WTC11 (cell line): ENCODE results near the gene SLC27A5. TPM values are rescaled to one million over a fixed set of nuclear protein-coding genes. Genes with fewer than 3 reads are reported as not detected.

Experiments used
- ARID4B ChIP-seq: sonication (generic); formaldehyde crosslinking; IDR thresholded peaks from 2 replicates; pipeline ENCODE4 v1.8.0; 2023; ENCODE audit warnings: missing genetic modification reagents, mild to moderate bottlenecking, borderline replicate concordance
- ATF1 ChIP-seq: sonication (generic); formaldehyde crosslinking; IDR thresholded peaks from 2 replicates; pipeline ENCODE4 v1.8.1; 2023; ENCODE audit warnings: mild to moderate bottlenecking, moderate library complexity, missing genetic modification reagents
- ATF3 ChIP-seq: sonication (generic); formaldehyde crosslinking; conservative IDR thresholded peaks from 2 replicates; pipeline ENCODE4 v1.8.1; 2022; ENCODE audit warnings: mild to moderate bottlenecking, missing genetic modification reagents
- CTCF ChIP-seq: fragments of 200-600 bp; IDR thresholded peaks from 2 replicates; pipeline ENCODE4 v1.8.0; 2022; ENCODE audit warnings: antibody characterized with exemption
- E2F1 ChIP-seq: sonication (generic); formaldehyde crosslinking; IDR thresholded peaks from 2 replicates; pipeline ENCODE4 v1.8.0; 2022; ENCODE audit warnings: mild to moderate bottlenecking, missing genetic modification reagents
- ESRRA ChIP-seq: sonication (generic); formaldehyde crosslinking; IDR thresholded peaks from 2 replicates; pipeline ENCODE4 v1.8.1; 2022; ENCODE audit warnings: mild to moderate bottlenecking, missing genetic modification reagents, borderline replicate concordance
- FOXK1 ChIP-seq: sonication (generic); formaldehyde crosslinking; IDR thresholded peaks from 2 replicates; pipeline ENCODE4 v1.8.0; 2022; ENCODE audit warnings: mild to moderate bottlenecking, moderate library complexity, missing genetic modification reagents
- FOXP1 ChIP-seq: sonication (generic); formaldehyde crosslinking; IDR thresholded peaks from 2 replicates; pipeline ENCODE4 v1.8.0; 2022; ENCODE audit warnings: missing genetic modification reagents, mild to moderate bottlenecking, moderate library complexity, borderline replicate concordance
- GRHL2 ChIP-seq: fragments of 250-450 bp; sonication (Bioruptor Pico); IDR thresholded peaks from 2 replicates; pipeline ENCODE4 v1.8.0; 2022; ENCODE audit warnings: mild to moderate bottlenecking, moderate library complexity; ENCODE audit not compliant: insufficient replicate concordance, severe bottlenecking
- IRF1 ChIP-seq: sonication (generic); formaldehyde crosslinking; IDR thresholded peaks from 2 replicates; pipeline ENCODE4 v1.8.0; 2023; ENCODE audit warnings: missing genetic modification reagents
- IRF2 ChIP-seq: sonication (generic); formaldehyde crosslinking; IDR thresholded peaks from 2 replicates; pipeline ENCODE4 v1.8.0; 2022; ENCODE audit warnings: low read depth, missing genetic modification reagents, borderline replicate concordance
- JUN ChIP-seq: sonication (generic); formaldehyde crosslinking; IDR thresholded peaks from 2 replicates; pipeline ENCODE4 v1.8.0; 2023; ENCODE audit warnings: mild to moderate bottlenecking, missing genetic modification reagents
- KAT7 ChIP-seq: sonication (generic); formaldehyde crosslinking; IDR thresholded peaks from 2 replicates; pipeline ENCODE4 v1.8.1; 2023; ENCODE audit warnings: missing genetic modification reagents, mild to moderate bottlenecking, borderline replicate concordance
- MAX ChIP-seq: sonication (generic); formaldehyde crosslinking; IDR thresholded peaks from 2 replicates; pipeline ENCODE4 v1.8.0; 2022; ENCODE audit warnings: mild to moderate bottlenecking, missing genetic modification reagents
- MLX ChIP-seq: sonication (generic); formaldehyde crosslinking; IDR thresholded peaks from 2 replicates; pipeline ENCODE4 v1.8.1; 2023; ENCODE audit warnings: mild to moderate bottlenecking, missing genetic modification reagents, moderate library complexity
- MXD4 ChIP-seq: fragments of 250-450 bp; sonication (Bioruptor Pico); IDR thresholded peaks from 2 replicates; pipeline ENCODE4 v1.8.0; 2021; ENCODE audit warnings: mild to moderate bottlenecking, moderate library complexity, borderline replicate concordance
- MYBL2 ChIP-seq: sonication (generic); formaldehyde crosslinking; IDR thresholded peaks from 2 replicates; pipeline ENCODE4 v1.8.1; 2023; ENCODE audit warnings: mild to moderate bottlenecking, moderate library complexity, missing genetic modification reagents
- NFATC4 ChIP-seq: fragments of 250-450 bp; sonication (Bioruptor Pico); IDR thresholded peaks from 2 replicates; pipeline ENCODE4 v1.9.0; 2021; ENCODE audit warnings: mild to moderate bottlenecking
- NR1H2 ChIP-seq: sonication (generic); formaldehyde crosslinking; IDR thresholded peaks from 2 replicates; pipeline ENCODE4 v1.9.0; 2021; ENCODE audit warnings: mild to moderate bottlenecking, moderate library complexity, missing genetic modification reagents
- NR2C2 ChIP-seq: sonication (generic); formaldehyde crosslinking; IDR thresholded peaks from 2 replicates; pipeline ENCODE4 v1.8.0; 2022; ENCODE audit warnings: mild to moderate bottlenecking, missing genetic modification reagents
- RORB ChIP-seq: fragments of 250-450 bp; sonication (Bioruptor Pico); IDR thresholded peaks from 2 replicates; pipeline ENCODE4 v1.9.0; 2021; ENCODE audit warnings: mild to moderate bottlenecking
- SMAD3 ChIP-seq: sonication (generic); formaldehyde crosslinking; IDR thresholded peaks from 2 replicates; pipeline ENCODE4 v1.8.0; 2022; ENCODE audit warnings: missing genetic modification reagents, mild to moderate bottlenecking, borderline replicate concordance
- TCF7 ChIP-seq: sonication (generic); formaldehyde crosslinking; IDR thresholded peaks from 2 replicates; pipeline ENCODE4 v1.8.0; 2022; ENCODE audit warnings: mild to moderate bottlenecking, low read depth, missing genetic modification reagents, moderate library complexity
- TEAD1 ChIP-seq: sonication (generic); formaldehyde crosslinking; IDR thresholded peaks from 2 replicates; pipeline ENCODE4 v1.8.0; 2022; ENCODE audit warnings: mild to moderate bottlenecking, missing genetic modification reagents
- USF1 ChIP-seq: sonication (generic); formaldehyde crosslinking; IDR thresholded peaks from 2 replicates; pipeline ENCODE4 v1.8.0; 2022; ENCODE audit warnings: mild to moderate bottlenecking, missing genetic modification reagents
- ZNF396 ChIP-seq: fragments of 250-450 bp; sonication (Bioruptor Pico); IDR thresholded peaks from 2 replicates; pipeline ENCODE4 v1.8.0; 2021; ENCODE audit warnings: mild to moderate bottlenecking, moderate library complexity, borderline replicate concordance
- ZSCAN18 ChIP-seq: fragments of 250-450 bp; sonication (Bioruptor Pico); IDR thresholded peaks from 2 replicates; pipeline ENCODE4 v2.1.2; 2022; ENCODE audit warnings: mild to moderate bottlenecking, moderate library complexity
- total RNA-seq: library from RNA; stranded (reverse); gene quantifications from 3 replicates; pipeline ENCODE4 v1.2.3, GENCODE V29; 2021

SLC27A5 gene
- total RNA-seq, 1 experiment from 2014 or later, result 21.9 TPM

- TF ChIP-seq ARID4B (CRISPR knock-in tag) (0 out of 2 replicates have a peak, but pooled peaks have one; percentile 48), NR2C2 (CRISPR knock-in tag) (no peak), IRF2 (CRISPR knock-in tag) (no peak), ZSCAN18 (CRISPR knock-in tag) (no peak), KAT7 (CRISPR knock-in tag) (no peak), RORB (CRISPR knock-in tag) (no peak), SMAD3 (CRISPR knock-in tag) (peak; percentile 73; the same call in 1 of the 2 replicates), MLX (CRISPR knock-in tag) (no peak), USF1 (0 out of 2 replicates have a peak, but pooled peaks have one; percentile 31), E2F1 (CRISPR knock-in tag) (no peak), MYBL2 (CRISPR knock-in tag) (peak; percentile 78; the same call in 1 of the 2 replicates), NR1H2 (no peak), TEAD1 (CRISPR knock-in tag) (0 out of 2 replicates have a peak, but pooled peaks have one; percentile 29), ZNF396 (no peak), GRHL2 (CRISPR knock-in tag) (no peak), IRF1 (CRISPR knock-in tag) (no peak), ATF1 (CRISPR knock-in tag) (peak; percentile 75; the same call in 1 of the 2 replicates), FOXP1 (CRISPR knock-in tag) (peak; percentile 60), JUN (CRISPR knock-in tag) (no peak), MAX (CRISPR knock-in tag) (peak; percentile 49; the same call in 1 of the 2 replicates), TCF7 (peak; percentile 55; the same call in 1 of the 2 replicates), MXD4 (no peak), ATF3 (CRISPR knock-in tag) (no peak), NFATC4 (peak; percentile 72; the same call in 1 of the 2 replicates), FOXK1 (peak; percentile 62; the same call in 1 of the 2 replicates), CTCF (no peak), ESRRA (CRISPR knock-in tag) (no peak)
Measured at GRCh38 chr19:58543826-58544590, 32.2 kb upstream of the SLC27A5 start, which contains the start of gene TRIM28 (continued).
